ENCODE data around the gene NFIC. TPM values are rescaled to one million over a fixed set of nuclear protein-coding genes. Genes with fewer than 3 reads are reported as not detected.

NFIC gene
- total and polyA plus RNA-seq, 2 of the 4 experiments (the other 2 are of a cell fraction) = 21.9 to 32.1 TPM

DNA sequence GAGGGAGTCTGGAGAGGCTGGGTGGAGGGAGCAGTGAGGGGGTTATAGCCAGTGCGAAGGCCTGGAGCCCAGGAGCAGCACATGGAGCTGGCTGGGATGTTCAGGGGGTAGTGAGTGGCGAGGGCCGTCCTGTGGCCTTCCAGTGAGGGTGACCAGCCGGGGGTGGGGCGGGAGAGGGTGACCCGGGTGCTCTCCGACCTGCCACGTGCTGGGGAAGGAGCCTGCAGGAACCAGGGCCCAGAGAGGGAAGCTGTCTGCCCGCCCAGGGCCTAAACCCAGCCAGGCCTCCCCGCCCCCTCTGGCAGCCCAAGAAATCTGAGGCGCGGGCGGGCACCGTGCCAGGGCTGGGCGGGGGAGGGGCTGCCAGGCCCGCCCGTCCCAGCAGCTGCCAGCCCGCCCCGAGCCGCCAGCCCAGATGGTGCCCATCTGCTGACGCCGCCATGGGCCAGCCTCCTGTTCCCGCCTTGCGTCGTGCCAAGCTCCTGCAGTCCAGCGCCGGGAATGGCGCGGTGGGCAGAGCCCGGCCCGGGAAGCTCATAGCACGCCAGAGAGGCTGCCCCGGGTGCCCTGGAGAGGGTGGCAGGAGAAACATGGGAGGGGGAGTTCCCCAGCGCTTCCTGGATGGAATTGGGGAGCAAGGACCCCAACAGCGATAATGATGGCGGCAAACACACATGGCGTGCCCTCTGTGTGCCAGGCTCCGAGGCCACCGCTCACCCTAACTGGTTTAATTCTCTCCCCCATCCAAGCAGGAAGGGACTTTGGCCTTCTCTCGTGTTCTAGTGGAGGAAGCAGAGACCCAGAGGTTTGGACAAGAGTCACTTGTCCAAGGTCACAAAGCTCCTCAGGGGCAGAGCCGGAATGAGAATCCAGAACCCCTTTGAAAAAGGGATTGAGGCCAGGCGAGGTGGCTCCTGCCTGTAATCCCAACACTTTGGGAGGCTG is 21.5 kb downstream of the NFIC start:
- Histone ChIP-seq H3K18ac (ENCODE audit: low read depth, low read length) (no peak overlapping the region; the same call in 1 of the 2 replicates), H4K20me1 (ENCODE audit: insufficient read depth, low read length) (peaks cover 97% of the 10 kb centered on the region)

More for the DNA sequence above, 21.5 kb downstream of the NFIC start:
- Histone ChIP-seq H3K4ac (ENCODE audit: low read depth, low read length) (peak overlapping the region; percentile 41; the same call in 1 of the 2 replicates), H3K27ac (ENCODE audit: insufficient read depth, low read length) (peak overlapping the region; percentile 83), H4K8ac (ENCODE audit: low read depth in 2 of 2, low read length in 2 of 2) (peak overlapping the region in 1 of 2 experiments; percentile 64; a peak in 1 of 4 replicates), H3K27me3 (ENCODE audit: control insufficient read depth, insufficient read depth, low read length) (no peaks in the 10 kb centered on the region), H3K14ac (replicated peaks; ENCODE audit: low read depth, low read length) (peak overlapping the region; percentile 17), H2BK120ac (ENCODE audit: low read depth, low read length) (no peak overlapping the region), H3K36me3 (ENCODE audit: control insufficient read depth, insufficient read depth, low read length) (peaks cover 24% of the 10 kb centered on the region), H4K5ac (ENCODE audit: low read depth, low read length) (no peak overlapping the region), H3K23ac (ENCODE audit: low read depth, low read length) (no peak overlapping the region), H3K4me3 (ENCODE audit: insufficient read depth, low read depth, low read length) (no peak overlapping the region), H3K9me1 (ENCODE audit: insufficient read depth, low read length) (peaks cover 25% of the 10 kb centered on the region), H3K9ac (ENCODE audit: low read depth, low read length) (peak overlapping the region; percentile 31; the same call in 1 of the 2 replicates), H3K79me1 (ENCODE audit: low read depth in 1 of 2, low read length in 2 of 2) (peaks cover 4 to 73% of the 10 kb centered on the region in 2 experiments), H2BK5ac (ENCODE audit: low read depth, low read length, poor library complexity, severe bottlenecking) (peak overlapping the region; percentile 76), H2BK20ac (ENCODE audit: low read depth, low read length) (no peak overlapping the region), H3K9me3 (ENCODE audit: control insufficient read depth, insufficient read depth, low read length) (no peaks in the 10 kb centered on the region), H2AK5ac (ENCODE audit: low read depth, low read length) (peak overlapping the region; percentile 86), H4K91ac (ENCODE audit: insufficient read depth, low read depth, low read length) (peak overlapping the region; percentile 12; the same call in 1 of the 2 replicates), H3K4me1 (ENCODE audit: control insufficient read depth, insufficient read depth, low read length) (peaks cover 44% of the 10 kb centered on the region), H3K4me2 (ENCODE audit: low read depth, low read length) (peak overlapping the region; percentile 51), H2AK9ac (replicated peaks; ENCODE audit: low read depth, low read length, poor library complexity) (peak overlapping the region; percentile 87), H2BK15ac (ENCODE audit: low read depth, low read length) (no peak overlapping the region), H2AFZ (replicated peaks; ENCODE audit: low read length, poor library complexity) (peak overlapping the region; percentile 49), H3K56ac (ENCODE audit: extremely low read depth, insufficient read depth, low read length) (no peak overlapping the region)
- ChIA-PET CTCF (no interaction called here), POLR2A (ENCODE audit: unreplicated experiment) (no interaction called here)
- in situ Hi-C loops (cut with MboI; ENCODE audit: low sequenced_read_pairs) (no loop called here), dilution Hi-C loops (cut with HindIII; ENCODE audit: low sequenced_read_pairs, unreplicated experiment) (no loop called here), intact Hi-C loops (cut with micrococcal nuclease) (no loop called here)
- WGBS, 2 experiments (ENCODE audit: extremely low coverage in 2 of 2, insufficient read length in 1 of 2) = 31% methylated on average over 7 of the region's 42 CpGs; no CpG with 5 or more reads in 1 of the 2 experiments
- ATAC-seq (ENCODE audit: low read depth) (peak; percentile 66), DNase-seq (peak; percentile 39)
- no TSS peak for BruUV-seq (replicated peaks)
- no peak for TF ChIP-seq MXI1 (IDR thresholded peaks at IDR 0.05; ENCODE audit: borderline replicate concordance, low read depth, low read length)
- TF ChIP-seq RFX5 (IDR thresholded peaks at IDR 0.05; ENCODE audit: low read depth, low read length) = no peak
- no peak; the same call in 1 of the 2 replicates for TF ChIP-seq MAZ (IDR thresholded peaks at IDR 0.05; ENCODE audit: borderline replicate concordance, low read depth, low read length)
- TF ChIP-seq POLR2A (IDR thresholded peaks at IDR 0.05; ENCODE audit: low read depth, low read length) = no peak
- no peak for TF ChIP-seq RCOR1 (IDR thresholded peaks at IDR 0.05; ENCODE audit: insufficient replicate concordance, low read length)
- TF ChIP-seq, protein P1, sequence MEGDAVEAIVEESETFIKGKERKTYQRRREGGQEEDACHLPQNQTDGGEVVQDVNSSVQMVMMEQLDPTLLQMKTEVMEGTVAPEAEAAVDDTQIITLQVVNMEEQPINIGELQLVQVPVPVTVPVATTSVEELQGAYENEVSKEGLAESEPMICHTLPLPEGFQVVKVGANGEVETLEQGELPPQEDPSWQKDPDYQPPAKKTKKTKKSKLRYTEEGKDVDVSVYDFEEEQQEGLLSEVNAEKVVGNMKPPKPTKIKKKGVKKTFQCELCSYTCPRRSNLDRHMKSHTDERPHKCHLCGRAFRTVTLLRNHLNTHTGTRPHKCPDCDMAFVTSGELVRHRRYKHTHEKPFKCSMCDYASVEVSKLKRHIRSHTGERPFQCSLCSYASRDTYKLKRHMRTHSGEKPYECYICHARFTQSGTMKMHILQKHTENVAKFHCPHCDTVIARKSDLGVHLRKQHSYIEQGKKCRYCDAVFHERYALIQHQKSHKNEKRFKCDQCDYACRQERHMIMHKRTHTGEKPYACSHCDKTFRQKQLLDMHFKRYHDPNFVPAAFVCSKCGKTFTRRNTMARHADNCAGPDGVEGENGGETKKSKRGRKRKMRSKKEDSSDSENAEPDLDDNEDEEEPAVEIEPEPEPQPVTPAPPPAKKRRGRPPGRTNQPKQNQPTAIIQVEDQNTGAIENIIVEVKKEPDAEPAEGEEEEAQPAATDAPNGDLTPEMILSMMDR (conservative IDR thresholded peaks at IDR 0.05; ENCODE audit: low read depth, low read length) = no peak
- TF ChIP-seq CHD1 (IDR thresholded peaks at IDR 0.05; ENCODE audit: low read depth, low read length) = no peak
